Activated gamma-delta T cell treated with anti-CD3 and anti-CD28 coated beads, Interleukin-2, amount 50 U/mL, for 16 hours (primary cell): Measurements from ENCODE around the gene SMARCC1.

Experiments used
- DNase-seq: peaks from one replicate; pipeline ENCODE4 v3.0.0-alpha.2; 2020; ENCODE audit warnings: low read depth

The SMARCC1 gene

DNA sequence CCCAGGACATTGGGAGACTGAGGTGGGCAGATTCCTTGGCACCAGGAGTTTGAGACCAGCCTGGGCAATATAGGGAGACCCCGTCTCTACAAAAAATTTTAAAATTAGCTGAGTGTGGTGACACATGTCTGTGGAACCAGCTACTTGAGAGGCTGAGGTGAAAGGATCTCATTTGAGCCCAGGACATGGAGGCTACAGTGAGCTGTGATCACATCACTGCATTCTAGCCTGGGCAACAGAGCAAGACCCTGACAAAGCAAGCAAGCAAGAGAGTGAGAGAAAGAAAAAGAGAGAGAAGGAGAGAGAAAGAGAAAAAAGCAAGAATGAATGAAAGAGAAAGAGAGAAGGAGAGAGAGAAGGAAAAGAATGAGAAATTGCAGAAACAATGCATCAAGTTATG lies 150.9 kb downstream of the SMARCC1 start:
- no peak for DNase-seq

DNA sequence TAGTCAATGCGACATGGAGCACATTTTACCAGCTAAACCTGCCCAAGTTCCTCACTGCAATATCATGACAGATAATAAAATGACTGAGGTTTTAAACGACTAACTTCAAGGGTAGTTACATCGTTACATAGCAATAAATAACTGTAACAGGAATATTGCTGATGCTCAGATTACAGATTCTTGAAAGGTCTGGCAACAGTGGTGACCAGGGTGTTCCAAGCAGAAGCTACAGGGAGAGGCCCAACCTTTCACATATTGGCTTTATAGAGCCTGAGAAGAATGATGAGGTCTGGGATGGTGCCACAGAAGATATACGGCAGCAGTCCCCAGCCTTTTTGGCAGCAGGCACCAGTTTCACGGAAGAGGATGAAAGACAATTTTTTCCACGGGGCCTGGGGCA lies 151.9 kb downstream of the SMARCC1 start:
- no peak for DNase-seq

DNA sequence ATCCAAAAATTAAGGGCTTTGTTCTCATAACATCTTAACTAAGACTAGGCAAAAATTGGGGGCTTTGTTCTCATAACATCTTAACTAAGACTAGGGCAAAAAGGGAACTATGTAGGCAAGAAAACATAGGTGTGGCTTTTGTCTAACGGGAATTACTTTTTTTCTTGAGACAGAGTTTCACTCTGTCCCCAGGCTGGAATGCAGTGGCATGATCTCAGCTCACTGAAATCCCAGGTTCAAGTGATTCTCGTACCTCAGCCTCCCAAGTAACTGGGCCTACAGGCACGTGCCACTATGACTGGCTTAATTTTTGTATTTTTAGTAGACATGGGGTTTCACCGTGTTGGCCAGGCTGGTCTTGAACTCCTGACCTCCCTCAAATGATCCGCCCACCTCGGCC lies 153.3 kb downstream of the SMARCC1 start:
- no peak for DNase-seq

DNA sequence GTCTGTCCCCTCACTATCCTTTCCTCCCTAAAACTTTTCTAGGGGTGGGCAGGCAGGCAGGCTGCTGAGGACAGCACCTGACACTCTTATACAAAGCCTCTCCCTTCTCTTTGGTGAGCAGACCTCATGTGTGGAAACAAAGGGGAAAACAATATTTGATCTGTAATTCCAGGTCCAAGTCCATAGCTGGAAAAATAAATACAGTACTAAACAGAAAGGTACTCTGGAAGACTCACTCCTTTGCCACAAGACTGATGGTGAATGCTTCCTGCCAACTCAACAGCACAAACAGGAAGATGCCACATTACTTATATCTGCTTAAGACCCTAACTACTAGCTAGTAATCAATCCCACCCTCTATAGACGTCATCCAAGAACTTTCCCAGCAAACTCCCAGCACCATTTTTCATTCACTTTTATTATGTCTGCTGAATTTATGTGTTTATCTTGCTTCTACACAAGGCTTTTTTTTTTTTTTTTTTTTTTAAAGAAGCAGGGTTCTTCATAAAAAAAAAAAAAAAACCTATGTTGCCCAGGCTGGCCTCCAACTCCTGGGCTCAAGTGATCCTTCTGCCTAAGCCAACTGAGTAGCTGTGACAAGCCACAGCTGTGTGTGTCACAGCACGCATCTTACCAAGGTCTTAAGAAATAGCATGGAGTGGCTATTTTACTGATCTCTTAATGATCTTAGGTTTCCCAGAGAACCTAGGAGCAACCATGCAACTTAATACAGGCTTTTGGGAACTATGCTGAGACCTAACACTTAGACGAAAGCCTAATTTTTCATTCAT lies 158.8 kb downstream of the SMARCC1 start:
- no peak for DNase-seq

DNA sequence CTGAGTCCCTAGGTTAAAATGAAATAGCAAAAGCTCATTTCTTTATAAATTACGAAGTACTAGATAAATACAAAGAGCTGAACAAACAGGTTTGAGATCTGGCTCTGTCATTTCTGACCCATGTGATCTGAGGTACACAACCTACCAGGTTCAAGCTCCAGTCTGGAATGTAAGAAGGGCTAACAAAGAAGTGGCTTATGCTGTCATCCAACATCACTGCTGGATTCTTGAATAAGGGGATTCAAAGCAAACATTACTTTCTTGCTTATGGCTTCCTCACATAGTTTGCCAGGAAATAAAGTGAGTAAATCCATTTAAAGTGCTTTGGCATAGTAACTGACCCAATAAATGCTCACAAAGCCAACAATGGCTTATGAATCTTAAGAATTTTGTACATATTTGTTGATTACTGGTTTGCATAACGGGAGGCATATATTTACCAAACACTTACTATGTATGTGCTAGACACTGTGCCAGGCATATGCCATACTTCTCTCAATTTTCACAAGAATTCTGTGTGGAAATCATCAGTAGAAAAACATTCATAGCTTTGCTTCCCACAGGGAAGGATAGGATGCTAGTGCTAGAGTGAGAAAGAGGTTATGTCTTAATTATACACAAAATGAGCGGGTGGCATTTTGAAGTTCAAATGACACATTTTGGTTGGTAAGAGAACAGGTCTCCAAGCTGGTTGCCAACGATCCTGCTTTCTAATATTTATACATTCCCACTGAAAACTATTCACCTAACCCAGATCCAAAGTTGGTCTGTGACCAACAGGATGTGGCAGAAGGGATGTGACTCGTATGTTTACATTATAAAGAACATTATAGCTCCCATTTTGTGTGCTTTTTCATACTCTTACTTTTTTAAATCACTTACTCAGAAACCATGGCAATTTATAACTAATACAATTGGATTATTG lies 164.3 kb downstream of the SMARCC1 start:
- no peak for DNase-seq

DNA sequence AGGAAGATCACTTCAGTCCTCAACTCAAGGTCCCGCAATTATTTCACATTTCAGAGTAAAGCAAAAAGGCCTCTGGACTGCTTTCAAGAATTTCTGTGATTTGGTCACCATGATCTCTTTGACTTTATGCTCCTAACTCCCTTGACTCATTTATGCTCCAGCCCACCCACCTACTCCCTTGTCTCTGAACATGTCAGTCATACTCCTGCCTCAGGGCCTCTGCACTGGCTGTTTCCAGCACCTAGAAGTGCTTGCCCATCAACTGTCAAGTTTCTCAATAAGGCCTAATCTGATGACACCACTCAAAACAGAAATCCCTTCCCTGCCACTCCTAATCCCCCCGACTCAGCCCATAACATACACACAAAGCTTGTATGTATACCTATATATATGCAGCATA lies 166.9 kb downstream of the SMARCC1 start:
- no peak for DNase-seq

DNA sequence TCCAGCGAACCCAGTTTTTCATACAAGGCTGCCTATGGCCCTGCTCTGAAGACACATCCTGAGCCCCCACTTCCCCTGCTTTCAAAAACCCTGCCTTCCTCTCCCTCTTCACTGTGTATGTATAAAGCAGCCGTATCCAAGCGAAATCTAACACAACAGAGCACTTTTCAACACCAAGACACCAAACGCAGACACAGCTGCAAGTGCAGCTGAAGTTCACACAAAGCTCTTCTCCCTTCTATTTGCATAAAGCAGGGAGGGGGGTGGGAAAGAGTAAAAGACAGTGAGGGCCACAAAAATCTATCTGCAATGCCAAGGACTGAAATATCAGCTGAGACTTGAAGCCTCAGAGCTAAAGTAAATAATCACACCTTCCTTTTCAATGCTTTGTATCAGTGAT lies 168.0 kb downstream of the SMARCC1 start:
- DNase-seq: no peak

DNA sequence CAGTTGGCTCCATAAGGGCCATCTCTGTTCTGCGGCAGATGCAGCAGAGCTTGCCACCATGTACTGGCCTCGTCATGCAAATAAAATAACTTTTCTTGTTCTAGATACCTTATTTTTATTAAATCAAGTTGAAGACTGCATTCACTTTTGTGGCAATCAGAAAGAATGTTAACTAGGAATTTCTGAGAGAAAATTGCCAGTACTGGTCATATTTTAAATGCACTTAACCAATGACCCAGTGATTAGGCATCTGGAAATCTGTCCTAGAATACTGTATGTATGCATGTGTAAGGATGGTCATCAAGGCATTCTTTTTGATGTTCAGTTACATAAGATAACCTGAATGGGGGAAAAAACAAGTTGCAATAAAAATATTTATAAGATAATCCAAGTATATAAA lies 168.8 kb downstream of the SMARCC1 start:
- DNase-seq: no peak

DNA sequence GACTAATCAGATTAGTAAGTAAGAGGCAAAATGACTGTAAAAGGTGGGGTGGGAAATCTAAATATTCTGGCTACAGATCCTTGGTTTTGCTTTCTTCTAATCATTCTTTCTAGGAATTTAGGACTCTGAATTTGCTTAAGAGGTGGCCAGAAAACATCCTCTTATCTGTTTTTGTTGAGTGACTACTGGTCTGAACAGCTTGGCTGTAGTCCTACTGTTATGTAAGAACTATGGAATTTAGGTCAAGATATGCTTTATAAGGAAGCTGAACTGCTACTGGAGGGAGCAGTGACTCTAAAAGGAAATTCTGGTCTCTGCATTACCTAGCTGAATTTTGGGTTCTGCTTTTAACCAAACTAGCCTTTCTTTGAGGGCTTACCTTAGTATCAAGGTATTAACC lies 169.5 kb downstream of the SMARCC1 start:
- no peak for DNase-seq

DNA sequence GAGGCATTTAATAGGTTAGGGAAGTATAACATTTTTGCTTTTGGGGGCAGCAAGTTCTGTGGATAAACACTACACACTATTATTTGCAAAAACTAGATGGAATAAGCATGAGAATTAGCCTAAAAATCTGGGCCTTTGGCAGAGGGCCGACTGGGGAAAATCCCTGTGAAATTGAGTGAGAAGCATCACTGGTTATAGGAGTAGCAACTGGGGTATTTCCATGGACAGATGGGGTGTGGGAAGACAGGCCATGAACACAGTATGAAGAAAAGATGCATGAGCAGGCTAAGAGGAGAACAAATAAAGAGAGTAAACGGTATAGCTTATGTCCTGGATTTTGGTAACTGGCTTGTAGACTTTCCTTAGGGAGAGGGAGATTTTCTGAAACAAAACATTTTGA lies 170.1 kb downstream of the SMARCC1 start:
- DNase-seq: no peak

DNA sequence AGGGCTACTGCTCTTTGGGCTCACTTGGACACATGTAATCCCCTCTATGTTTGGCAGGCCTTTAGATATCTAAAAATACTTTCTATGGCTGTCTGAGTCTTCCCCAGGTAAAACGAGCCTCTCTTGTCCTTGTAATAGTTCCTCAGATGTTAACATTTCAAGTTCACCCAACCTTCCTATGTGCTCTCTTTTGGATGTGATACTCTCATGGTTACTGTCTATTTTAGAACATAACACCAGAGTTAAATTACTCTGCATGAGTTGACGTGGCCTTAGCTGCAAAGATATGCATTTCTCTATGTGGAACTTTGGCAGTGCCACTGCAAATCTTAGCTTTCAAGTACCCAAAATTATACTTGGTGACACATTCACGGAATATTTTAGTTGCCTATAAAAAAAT lies 171.1 kb downstream of the SMARCC1 start:
- no peak for DNase-seq

DNA sequence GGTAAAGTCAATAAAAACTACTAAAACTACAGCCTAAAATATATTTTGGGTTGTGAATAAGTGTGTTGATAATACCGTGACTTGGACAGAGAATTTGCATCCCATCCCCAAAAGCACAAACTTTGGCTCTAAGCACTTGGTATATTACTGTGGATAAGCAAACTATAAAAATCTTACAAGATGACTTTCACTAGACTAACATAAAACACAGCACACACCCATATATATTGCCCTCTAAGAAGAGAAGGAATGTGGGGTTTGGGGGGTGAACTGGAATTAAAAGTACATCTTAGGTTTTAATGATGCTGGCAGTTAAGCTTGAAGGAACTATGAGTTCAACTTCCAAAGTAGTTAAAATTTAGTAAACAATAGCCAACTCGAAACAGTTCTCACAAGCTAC lies 174.4 kb downstream of the SMARCC1 start:
- DNase-seq: no peak

DNA sequence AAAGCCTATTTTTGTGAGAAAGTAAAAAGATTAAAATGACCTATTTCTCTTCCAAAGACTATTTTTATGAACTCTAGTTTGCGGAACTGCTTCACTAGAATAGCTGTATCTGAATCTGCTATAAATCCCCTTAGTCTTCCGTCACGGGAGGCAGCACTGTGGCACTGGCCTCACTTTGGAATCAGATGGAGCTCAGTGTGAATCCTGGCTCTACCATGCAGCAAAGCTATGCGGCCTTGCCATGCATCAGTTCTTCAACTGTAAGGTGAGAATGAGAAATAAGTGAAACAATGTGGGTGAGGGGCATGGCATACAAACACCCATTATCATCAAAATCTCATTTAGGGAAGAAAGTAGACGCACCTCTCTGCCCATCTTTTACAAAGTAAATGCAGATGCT lies 175.5 kb downstream of the SMARCC1 start:
- no peak for DNase-seq

DNA sequence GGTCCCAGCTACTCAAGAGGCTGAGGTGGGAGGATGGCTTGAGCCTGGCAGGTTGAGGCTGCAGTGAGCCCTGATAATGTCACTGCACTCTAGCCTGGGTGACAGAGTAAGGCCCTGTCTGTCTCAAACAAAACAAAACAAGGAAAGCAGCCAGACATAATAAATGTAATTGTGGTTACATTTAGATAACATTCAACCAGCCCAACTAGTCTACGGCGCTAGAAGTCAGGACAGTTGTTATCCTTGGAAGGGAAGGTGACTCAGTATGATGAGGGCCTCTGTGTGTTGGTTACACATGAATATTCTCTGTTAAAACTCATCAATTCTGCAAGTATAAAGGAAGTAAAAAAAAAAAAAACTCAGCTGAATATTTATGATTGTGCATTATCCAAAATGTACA lies 176.0 kb downstream of the SMARCC1 start:
- DNase-seq: no peak

DNA sequence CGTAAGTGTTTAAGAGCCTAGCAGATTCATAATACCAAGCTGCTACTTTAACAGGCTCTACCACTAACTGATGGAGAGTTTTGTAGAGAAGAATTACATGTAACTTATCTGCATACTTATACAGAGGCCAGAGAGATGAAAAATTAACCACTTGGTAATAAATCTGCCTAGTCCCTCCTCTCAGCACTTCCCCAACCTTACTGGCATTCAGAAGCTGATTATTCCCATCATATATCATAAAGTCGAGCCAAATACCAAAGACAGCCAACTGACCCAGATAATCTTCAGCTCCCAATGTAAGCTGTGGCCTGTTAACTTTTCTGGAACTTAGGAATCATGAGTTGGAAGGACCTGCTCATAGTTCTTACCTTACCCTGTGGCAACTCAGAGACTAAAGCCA lies 177.5 kb downstream of the SMARCC1 start:
- no peak for DNase-seq

DNA sequence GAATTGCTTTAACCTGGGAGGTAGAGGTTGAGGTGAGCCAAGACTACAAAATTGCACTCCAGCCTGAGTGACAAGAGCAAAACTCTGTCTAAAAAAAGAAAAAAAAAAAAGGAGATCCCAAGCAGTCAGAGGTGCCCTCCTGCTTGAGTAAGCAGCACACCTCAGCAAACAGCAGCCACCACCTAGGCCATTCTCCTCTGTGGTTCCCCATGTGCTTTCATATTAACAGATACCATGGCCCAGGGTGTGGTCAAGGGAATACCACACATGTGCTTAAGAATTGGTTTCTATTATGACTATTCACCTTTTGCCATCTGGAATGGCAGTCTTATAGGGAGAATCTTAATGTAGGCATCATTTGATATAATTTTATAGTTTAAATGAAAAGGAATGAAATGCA lies 178.4 kb downstream of the SMARCC1 start:
- DNase-seq: no peak

DNA sequence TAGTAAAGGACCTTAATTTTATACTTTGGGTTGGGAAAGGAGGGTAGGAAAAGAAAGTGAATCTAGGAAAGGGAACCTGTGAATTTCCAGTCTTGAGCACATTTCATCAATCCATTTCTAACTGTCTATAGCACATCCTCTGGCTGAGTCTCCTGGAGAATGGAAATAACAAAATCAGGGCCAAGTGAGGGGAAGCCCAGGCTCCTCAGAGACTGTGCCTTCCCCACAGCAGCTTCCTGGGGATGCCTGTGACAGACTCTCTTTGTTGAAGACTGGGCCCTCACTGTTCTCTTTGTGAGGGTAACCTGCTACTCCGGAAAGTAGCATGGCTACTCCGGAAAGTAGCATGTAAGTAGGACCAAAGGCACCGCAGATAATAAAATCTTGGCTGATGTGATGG lies 180.4 kb downstream of the SMARCC1 start:
- no peak for DNase-seq

DNA sequence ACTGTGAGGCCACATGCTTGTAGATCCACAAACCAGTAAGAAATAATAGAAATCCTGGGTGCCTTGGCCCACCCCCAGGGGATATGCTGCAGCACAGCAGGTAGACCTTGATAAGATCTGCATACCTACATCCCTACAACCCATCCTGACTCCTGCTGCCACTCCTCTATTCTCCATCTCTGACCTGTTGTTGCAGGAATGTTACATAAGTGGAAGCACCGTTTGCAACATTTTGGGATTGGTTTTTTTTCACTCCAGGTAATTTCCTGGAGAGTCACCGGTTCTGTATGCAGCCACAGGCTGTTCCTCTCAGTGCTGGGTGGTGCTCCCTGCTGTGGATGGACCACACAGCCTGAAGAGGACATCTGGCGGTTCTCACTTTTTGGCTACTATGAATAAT lies 186.9 kb downstream of the SMARCC1 start:
- no peak for DNase-seq

DNA sequence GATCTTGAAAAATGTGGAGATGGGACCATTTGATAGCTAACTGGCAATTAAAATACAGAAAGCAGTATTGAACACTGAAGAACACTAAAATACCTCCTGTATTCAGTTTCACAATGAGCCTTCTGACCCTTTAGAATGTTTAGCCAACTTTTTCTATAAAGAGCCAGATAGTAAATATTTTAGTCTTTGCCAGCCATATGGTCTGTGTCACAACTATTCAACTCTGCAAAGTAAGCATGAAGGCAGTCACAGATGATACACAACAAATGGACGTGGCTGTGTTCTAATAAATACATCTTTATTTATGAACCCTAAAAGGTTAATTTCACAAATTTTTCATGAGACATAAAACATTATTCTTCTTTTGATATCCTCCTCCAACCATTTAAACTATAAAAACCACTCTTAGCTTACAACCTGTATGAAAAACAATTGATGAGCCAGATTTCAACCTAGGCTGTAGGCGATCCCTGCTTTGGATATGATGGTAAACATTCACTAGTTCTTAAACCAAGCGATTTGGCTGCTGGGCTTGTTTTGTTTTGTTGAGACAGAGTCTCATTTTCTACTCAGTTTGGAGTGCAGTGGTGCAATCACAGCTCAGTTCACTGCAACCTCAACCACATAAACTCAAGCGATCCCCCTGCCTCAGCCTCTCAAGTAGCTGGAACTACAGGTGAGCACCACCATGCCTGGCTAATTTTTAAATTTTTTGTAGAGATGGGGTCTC lies 189.5 kb downstream of the SMARCC1 start:
- DNase-seq: no peak

DNA sequence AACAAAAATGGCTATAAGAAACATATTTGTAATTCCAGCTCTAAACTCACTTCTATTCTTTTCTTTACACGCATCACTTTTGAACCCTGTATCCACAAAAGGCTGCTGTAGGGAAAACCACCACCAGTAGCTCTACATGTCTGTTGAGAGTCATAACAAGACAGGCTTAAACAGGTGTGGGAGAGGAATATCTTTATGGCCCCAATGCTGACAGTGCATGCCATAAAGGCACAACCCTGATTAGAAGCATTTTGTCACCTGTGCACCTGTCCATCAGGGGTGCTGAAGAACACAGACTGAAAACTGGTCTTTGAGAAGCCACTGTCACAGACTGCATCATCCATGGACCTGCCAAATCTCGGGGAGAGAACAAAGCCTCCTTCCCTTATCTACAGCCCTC lies 191.5 kb downstream of the SMARCC1 start:
- DNase-seq: no peak

DNA sequence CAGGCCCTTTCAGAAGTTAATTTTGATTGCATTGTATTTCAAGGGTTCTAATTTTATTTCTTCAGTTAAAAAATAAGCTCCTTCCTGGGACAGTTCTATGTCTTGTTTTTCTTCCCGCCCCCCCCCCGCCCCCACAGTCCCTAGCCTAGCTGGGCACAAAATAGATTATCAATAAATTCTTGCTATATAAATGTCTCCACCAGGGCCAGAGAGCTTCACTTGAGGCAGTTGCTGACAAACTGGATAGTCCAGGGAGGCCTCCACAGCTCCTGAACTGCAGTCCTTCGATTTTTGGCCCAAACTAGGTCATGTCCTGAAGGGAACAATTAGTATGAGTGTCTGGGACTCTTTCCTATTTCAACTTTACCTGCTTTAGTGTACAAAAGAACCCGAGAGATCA lies 193.1 kb downstream of the SMARCC1 start:
- no peak for DNase-seq

DNA sequence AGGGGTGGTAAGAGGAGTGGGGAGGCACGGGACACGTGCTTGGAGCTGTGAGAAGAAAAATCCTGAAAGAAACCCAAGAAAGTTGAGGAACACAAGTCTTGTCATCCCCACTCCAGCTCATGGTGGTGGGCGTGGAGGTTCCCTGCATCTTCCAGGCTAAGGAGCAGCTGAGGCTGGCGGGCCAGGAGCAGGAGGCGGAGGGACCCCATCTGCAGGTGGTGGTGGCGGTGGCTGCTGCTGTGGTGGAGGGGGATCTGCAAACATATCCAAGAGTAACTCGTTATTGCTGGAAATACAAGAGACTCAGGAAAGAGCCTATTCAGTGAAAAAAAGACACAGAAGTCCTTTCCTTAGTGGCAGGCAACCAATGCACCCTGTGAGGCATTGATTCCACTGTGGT lies 193.6 kb downstream of the SMARCC1 start:
- no peak for DNase-seq

DNA sequence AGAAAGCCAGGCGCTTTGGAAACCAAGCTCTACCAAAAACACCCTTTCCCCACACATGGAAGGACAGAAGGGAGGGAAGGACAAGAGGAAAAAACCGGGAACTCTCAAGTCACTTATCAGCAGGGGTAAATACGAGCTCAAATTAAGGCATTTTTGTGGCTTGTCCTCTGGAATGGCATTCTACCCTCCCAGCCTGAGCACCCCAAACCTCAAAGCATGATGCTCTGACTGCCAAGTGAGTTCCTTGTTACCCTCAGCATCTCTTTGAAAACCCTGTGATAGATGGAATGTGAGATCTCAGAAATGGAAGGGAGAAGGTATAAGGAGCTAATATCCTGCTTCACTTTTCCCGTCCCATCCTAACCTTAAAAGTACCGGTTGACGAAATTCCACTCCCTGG lies 194.9 kb downstream of the SMARCC1 start:
- no peak for DNase-seq
